Spleen (tissue), 7 donors: ENCODE results near the gene TBX5.

ENCODE experiments used
- CTCF ChIP-seq, 11 experiments: fragments of 200-600 bp in 7 of 11; fragments of 450-650 bp in 4 of 11; sonication (generic) in 4 of 11; IDR thresholded peaks in 8 of 11; conservative IDR thresholded peaks in 3 of 11; 1 replicate in 7 of 11; 2 replicates in 4 of 11; pipeline versions ENCODE4 v1.4.0 to v1.8.0; 2016 to 2021; ENCODE audit warnings: antibody characterized with exemption in 11 of 11, inconsistent platforms in 4 of 11, mild to moderate bottlenecking in 1 of 11
- POLR2A ChIP-seq, 3 donors: fragments of 450-650 bp; IDR thresholded peaks; one replicate each; pipeline ENCODE4 v1.5.1; 2017; ENCODE audit warnings: antibody characterized with exemption in 3 of 3, mild to moderate bottlenecking in 1 of 3
- donor health status: DM: no; HTN: no; CAD: no; lungs with moderate emphysema.
- donor health status: DM: no; HTN: no; CAD: no.
- donor health status: DM: no; HTN: no; CAD: no.

- TF ChIP-seq POLR2A (IDR thresholded peaks at IDR 0.05) (no peak), CTCF (IDR thresholded peaks at IDR 0.05 in 8 of 11, conservative IDR thresholded peaks at IDR 0.05 in 3 of 11) (no peak)
These were observed 10.7 kb downstream of the TBX5 start for GRCh38 chr12:114395233-114395632.
